ENCODE data around the gene LRFN2. TPM values are rescaled to one million over a fixed set of nuclear protein-coding genes. Genes with fewer than 3 reads are reported as not detected.

LRFN2 gene
- total and polyA plus RNA-seq, 2 donors (not counting 1 experiment from before 2014, with no cell fraction given) = not detected

- CTCF ChIA-PET = no interaction called here
- H3K4me1 ChIP-seq (ENCODE audit: control insufficient read depth in 2 of 2, insufficient read depth in 2 of 2, low read length in 2 of 2) = no peaks in the 10 kb centered on the region
- ATAC-seq (ENCODE audit: low read depth) = no peak
Measured at GRCh38 chr6:40506954-40507353, 80.2 kb downstream of the LRFN2 start.

GRCh38 chr6:40505191-40505810 is 81.9 kb downstream of the LRFN2 start:
- Mint-ChIP-seq H3K9me3 (ENCODE audit: insufficient read depth) (no peaks in the 10 kb centered on the region), H3K4me3 (no peak overlapping the region), H3K27me3 (no peaks in the 10 kb centered on the region), H3K4me1 (no peaks in the 10 kb centered on the region), H3K27ac (no peak overlapping the region)
- WGBS (ENCODE audit: insufficient coverage) = 84% methylated on average over 6 of the region's 12 CpGs
- no peak overlapping the region for H3K9ac ChIP-seq (ENCODE audit: low read length)
- H3K4me2 ChIP-seq (replicated peaks; ENCODE audit: low read depth, low read length, poor library complexity, severe bottlenecking) = no peak overlapping the region
- no peak overlapping the region for H3K4me3 ChIP-seq (ENCODE audit: control extremely low read depth in 1 of 5, extremely low read depth in 1 of 5, insufficient read depth in 1 of 5, low read depth in 2 of 5, low read length in 4 of 5)
- no peaks in the 10 kb centered on the region for H3K79me2 ChIP-seq (ENCODE audit: control insufficient read depth, insufficient read depth, low read length)
- no peaks in the 10 kb centered on the region for H3K9me3 ChIP-seq (ENCODE audit: control extremely low read depth in 1 of 3, control insufficient read depth in 2 of 3, insufficient read depth in 1 of 3, low read length in 2 of 3)
- no peaks in the 10 kb centered on the region for H4K20me1 ChIP-seq (ENCODE audit: control insufficient read depth, insufficient read depth, low read length, poor library complexity, severe bottlenecking)
- no peak for TF ChIP-seq CTCF (IDR thresholded peaks at IDR 0.05)
- no peak for TF ChIP-seq EZH2 (IDR thresholded peaks at IDR 0.05; ENCODE audit: borderline replicate concordance, insufficient read depth, low read depth, low read length, poor library complexity, severe bottlenecking)
- ATAC-seq (ENCODE audit: low read depth) (no peak), DNase-seq (no peak)
- intact Hi-C loops (cut with micrococcal nuclease) = no loop called here
- ChIA-PET CTCF (no interaction called here), POLR2A (no interaction called here)
- no peaks in the 10 kb centered on the region for H3K27me3 ChIP-seq (replicated peaks in 1 of 4; ENCODE audit: control extremely low read depth in 1 of 4, control insufficient read depth in 3 of 4, insufficient read depth in 4 of 4, low read length in 3 of 4)
- no peak overlapping the region for H2AFZ ChIP-seq (ENCODE audit: insufficient read depth, low read depth, low read length, poor library complexity, severe bottlenecking)
- H3K27ac ChIP-seq (ENCODE audit: low read length in 2 of 2) = no peak overlapping the region
- no peaks in the 10 kb centered on the region for H3K36me3 ChIP-seq (replicated peaks in 1 of 2; ENCODE audit: control extremely low read depth in 1 of 2, control insufficient read depth in 1 of 2, extremely low read depth in 1 of 2, insufficient read depth in 2 of 2, low read length in 1 of 2)
- no peaks in the 10 kb centered on the region for H3K4me1 ChIP-seq (ENCODE audit: control insufficient read depth in 2 of 2, insufficient read depth in 2 of 2, low read length in 2 of 2)

More at GRCh38 chr6:40506954-40507353, 80.2 kb downstream of the LRFN2 start:
- Mint-ChIP-seq H3K27me3 (no peaks in the 10 kb centered on the region), H3K4me1 (no peaks in the 10 kb centered on the region), H3K9me3 (ENCODE audit: insufficient read depth) (no peaks in the 10 kb centered on the region), H3K27ac (no peak overlapping the region), H3K4me3 (no peak overlapping the region)
- H3K79me2 ChIP-seq (ENCODE audit: control insufficient read depth, insufficient read depth, low read length) = no peaks in the 10 kb centered on the region
- H3K27ac ChIP-seq (ENCODE audit: low read length in 2 of 2) = no peak overlapping the region
- no peak overlapping the region for H3K9ac ChIP-seq (ENCODE audit: low read length)
- WGBS (ENCODE audit: insufficient coverage) = 94% methylated on average over 6 of the region's 9 CpGs
- no peaks in the 10 kb centered on the region for H3K9me3 ChIP-seq (ENCODE audit: control extremely low read depth in 1 of 3, control insufficient read depth in 2 of 3, insufficient read depth in 1 of 3, low read length in 2 of 3)
- no peaks in the 10 kb centered on the region for H3K36me3 ChIP-seq (replicated peaks in 1 of 2; ENCODE audit: control extremely low read depth in 1 of 2, control insufficient read depth in 1 of 2, extremely low read depth in 1 of 2, insufficient read depth in 2 of 2, low read length in 1 of 2)
- no peaks in the 10 kb centered on the region for H3K27me3 ChIP-seq (replicated peaks in 1 of 4; ENCODE audit: control extremely low read depth in 1 of 4, control insufficient read depth in 3 of 4, insufficient read depth in 4 of 4, low read length in 3 of 4)
- no peaks in the 10 kb centered on the region for H4K20me1 ChIP-seq (ENCODE audit: control insufficient read depth, insufficient read depth, low read length, poor library complexity, severe bottlenecking)
- H3K4me2 ChIP-seq (replicated peaks; ENCODE audit: low read depth, low read length, poor library complexity, severe bottlenecking) = no peak overlapping the region
- H2AFZ ChIP-seq (ENCODE audit: insufficient read depth, low read depth, low read length, poor library complexity, severe bottlenecking) = no peak overlapping the region
- H3K4me3 ChIP-seq (ENCODE audit: control extremely low read depth in 1 of 5, extremely low read depth in 1 of 5, insufficient read depth in 1 of 5, low read depth in 2 of 5, low read length in 4 of 5) = no peak overlapping the region
- POLR2A ChIA-PET = no interaction called here
- TF ChIP-seq CTCF (IDR thresholded peaks at IDR 0.05) = no peak
- no peak for TF ChIP-seq EZH2 (IDR thresholded peaks at IDR 0.05; ENCODE audit: borderline replicate concordance, insufficient read depth, low read depth, low read length, poor library complexity, severe bottlenecking)
- intact Hi-C loops (cut with micrococcal nuclease) = no loop called here
- no peak for DNase-seq
